ENCODE results near the gene BCAS3.

Gene BCAS3

GRCh38 chr17:61387011-61387410, 709.4 kb downstream of the BCAS3 start:
- no peak for DNase-seq (ENCODE audit: low read depth)
- H3K4me3 ChIP-seq (ENCODE audit: low read depth, low read length) = no peak overlapping the region
- no peak for TF ChIP-seq CTCF (IDR thresholded peaks at IDR 0.05; ENCODE audit: insufficient read depth, low read depth, low read length, missing control alignments)

GRCh38 chr17:61387511-61388305, 710.1 kb downstream of the BCAS3 start:
- no peak for DNase-seq (ENCODE audit: low read depth)
- no peak for TF ChIP-seq CTCF (IDR thresholded peaks at IDR 0.05; ENCODE audit: insufficient read depth, low read depth, low read length, missing control alignments)
- H3K4me3 ChIP-seq (ENCODE audit: low read depth, low read length) = no peak overlapping the region

GRCh38 chr17:61388561-61389356, 711.1 kb downstream of the BCAS3 start:
- no peak for DNase-seq (ENCODE audit: low read depth)
- no peak overlapping the region for H3K4me3 ChIP-seq (ENCODE audit: low read depth, low read length)
- no peak for TF ChIP-seq CTCF (IDR thresholded peaks at IDR 0.05; ENCODE audit: insufficient read depth, low read depth, low read length, missing control alignments)

- peak; percentile 51 for DNase-seq (ENCODE audit: low read depth)
- TF ChIP-seq CTCF (IDR thresholded peaks at IDR 0.05; ENCODE audit: insufficient read depth, low read depth, low read length, missing control alignments) = peak; percentile 84
- H3K4me3 ChIP-seq (ENCODE audit: low read depth, low read length) = no peak overlapping the region
These were observed 712.2 kb downstream of the BCAS3 start for GRCh38 chr17:61389670-61390478.

- H3K4me3 ChIP-seq (ENCODE audit: low read depth, low read length) = no peak overlapping the region
- no peak for DNase-seq (ENCODE audit: low read depth)
- no peak for TF ChIP-seq CTCF (IDR thresholded peaks at IDR 0.05; ENCODE audit: insufficient read depth, low read depth, low read length, missing control alignments)
These were observed 712.8 kb downstream of the BCAS3 start for GRCh38 chr17:61390479-61390791.

- no peak for TF ChIP-seq CTCF (IDR thresholded peaks at IDR 0.05; ENCODE audit: insufficient read depth, low read depth, low read length, missing control alignments)
- no peak overlapping the region for H3K4me3 ChIP-seq (ENCODE audit: low read depth, low read length)
- no peak for DNase-seq (ENCODE audit: low read depth)
These were observed 714.1 kb downstream of the BCAS3 start for GRCh38 chr17:61391595-61392291.

All from GM12865 (cell line).